AG04449 (cell line): ENCODE results near the gene KLHL9.

ENCODE experiments used
- CTCF ChIA-PET: fragments of 350-600 bp; formaldehyde crosslinking; extraction: SDS; loops from one replicate; lab custom pipeline; 2021; ENCODE audit warnings: antibody characterized with exemption; lab: Yijun Ruan, JAX
- POLR2A ChIA-PET: fragments of 400-600, 350-600 bp; formaldehyde crosslinking; extraction: SDS; loops from one replicate; lab custom pipeline; 2020; ENCODE audit warnings: antibody characterized with exemption, inconsistent platforms; lab: Yijun Ruan, JAX
- DNase-seq: peaks from one replicate; pipeline ENCODE4 v3.0.0-alpha.2; 2010; ENCODE audit warnings: low read depth, low spot score
- H3K4me3 ChIP-seq: 2 replicates; pipeline ENCODE4 v1.5.1; 2011; ENCODE audit warnings: low read depth, mild to moderate bottlenecking, control low read depth, low read length
- CTCF ChIP-seq: IDR thresholded peaks from one replicate; pipeline ENCODE4 v1.5.1; 2011; ENCODE audit warnings: mild to moderate bottlenecking, moderate library complexity, low read length, control low read depth, inconsistent platforms; ENCODE audit not compliant: insufficient read depth; ENCODE audit errors: missing control alignments

The KLHL9 gene

GRCh38 chr9:21322911-21323461 lies 12.2 kb downstream of the KLHL9 start:
- ChIA-PET CTCF (interaction anchor here (0.7 to 3.2 kb wide), 9 partner anchors 10 to 468 kb away, joined by 3 to 17 read pairs (median 4); partner anchors contain the start of gene KLHL9), POLR2A (no interaction called here)
- no peak for TF ChIP-seq CTCF
- DNase-seq: no peak
- H3K4me3 ChIP-seq: no peak overlapping the region

DNA sequence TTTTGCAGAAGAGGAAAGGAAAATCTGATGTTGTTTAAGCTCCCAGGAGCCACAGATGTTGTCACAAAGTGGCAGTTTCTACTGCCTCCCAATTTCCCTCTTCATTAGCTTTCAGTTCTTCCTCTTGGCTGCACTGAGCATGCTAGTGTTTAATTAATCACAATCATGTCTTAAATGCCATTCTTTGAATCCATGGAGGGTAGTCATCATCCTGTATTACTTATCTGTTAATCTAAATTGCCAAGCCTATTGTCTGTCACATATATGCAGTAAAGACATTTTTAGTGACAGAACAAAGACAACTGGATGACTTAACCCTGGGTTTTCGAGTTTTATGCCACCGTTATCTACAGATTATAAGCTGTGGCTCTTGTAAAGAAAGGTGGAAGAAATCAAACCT lies 14.7 kb downstream of the KLHL9 start:
- no peak for DNase-seq
- POLR2A ChIA-PET: no interaction called here
- CTCF ChIA-PET: interaction anchor here (0.7 to 4.6 kb wide), 11 partner anchors 10 to 688 kb away, joined by 3 to 42 read pairs (median 3); partner anchors contain the start of gene CDKN2B
- no peak for TF ChIP-seq CTCF
- H3K4me3 ChIP-seq: no peak overlapping the region

- no peak overlapping the region for H3K4me3 ChIP-seq
- peak; percentile 71 for TF ChIP-seq CTCF
- POLR2A ChIA-PET: no interaction called here
- no peak for DNase-seq
- CTCF ChIA-PET: interaction anchor here (0.6 to 4.6 kb wide), 25 partner anchors 8 to 1879 kb away, joined by 3 to 42 read pairs (median 5); partner anchors contain the start of gene KLHL9
Observed at GRCh38 chr9:21317956-21318923, 17.0 kb downstream of the KLHL9 start.

GRCh38 chr9:21316860-21317259 lies 18.3 kb downstream of the KLHL9 start:
- ChIA-PET POLR2A (no interaction called here), CTCF (interaction anchor here (0.6 to 4.6 kb wide), 4 partner anchors 86 to 472 kb away, joined by 3 to 42 read pairs (median 4); no protein-coding TSS in a partner anchor)
- H3K4me3 ChIP-seq: no peak overlapping the region
- TF ChIP-seq CTCF: no peak
- no peak for DNase-seq

DNA sequence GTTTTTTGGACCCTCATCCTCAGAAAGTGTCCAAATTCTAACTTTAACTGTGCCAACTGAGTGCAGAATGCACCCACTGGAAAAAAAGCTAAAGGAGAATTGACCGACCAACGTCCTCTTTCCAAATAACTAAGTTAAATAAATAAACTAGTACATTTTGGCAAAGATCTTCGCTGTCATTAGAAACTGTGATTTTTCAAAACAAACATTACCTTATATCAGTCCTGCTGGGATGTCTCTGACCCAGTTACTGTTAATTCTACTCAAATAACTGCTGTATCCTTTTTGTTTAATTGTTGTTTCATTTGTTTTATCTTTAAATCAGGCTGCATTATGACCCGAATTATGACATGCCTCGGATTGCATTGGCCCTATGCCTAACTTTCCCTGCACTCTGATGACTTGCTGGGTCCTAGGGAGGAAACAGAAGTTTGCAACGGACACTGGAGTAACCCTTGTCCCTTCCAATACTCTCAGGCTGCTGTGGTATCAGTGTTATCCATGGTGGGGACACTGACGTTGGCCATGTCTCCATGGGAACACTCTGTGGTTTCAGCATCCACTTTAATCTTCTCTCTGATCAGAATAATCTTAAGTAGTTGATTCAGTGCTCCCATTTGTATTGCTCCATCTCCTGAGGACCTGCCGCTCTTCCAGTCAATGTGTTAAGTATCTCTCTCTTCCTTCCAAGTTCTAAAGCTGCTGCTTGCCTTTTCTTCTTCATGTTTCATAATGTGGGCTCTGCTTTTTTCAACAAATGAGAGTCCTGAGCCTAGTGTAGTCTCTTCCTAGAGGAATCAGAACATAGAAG lies 19.0 kb downstream of the KLHL9 start:
- ChIA-PET CTCF (interaction anchor here (0.6 to 4.6 kb wide), 6 partner anchors 87 to 473 kb away, joined by 3 to 42 read pairs (median 3); no protein-coding TSS in a partner anchor), POLR2A (no interaction called here)
- no peak for TF ChIP-seq CTCF
- no peak overlapping the region for H3K4me3 ChIP-seq
- DNase-seq: no peak
